SK-N-SH (cell line): Measurements from ENCODE around the gene HIPK4. TPM values are rescaled to one million over a fixed set of nuclear protein-coding genes. Genes with fewer than 3 reads are reported as not detected.

Experiments
- CTCF ChIA-PET: fragments of 300-600, 350-600 bp; formaldehyde crosslinking; extraction: SDS; loops from one replicate; lab custom pipeline; 2021; lab: Yijun Ruan, JAX
- POLR2A ChIA-PET: fragments of 350-600 bp; sonication (Branson Sonifier 250); formaldehyde crosslinking; extraction: SDS; loops from one replicate; lab custom pipeline; 2020; ENCODE audit warnings: antibody characterized with exemption, inconsistent platforms; lab: Yijun Ruan, JAX
- DNase-seq: peaks from one replicate; pipeline ENCODE4 v3.0.0; 2012
- H2AFZ ChIP-seq: fragments of 200-600 bp; sonication (generic); 2 replicates; pipeline ENCODE4 v1.8.1; 2016; ENCODE audit warnings: antibody characterized with exemption, mild to moderate bottlenecking, low read depth
- H3F3A ChIP-seq: fragments of 200-600 bp; sonication (generic); replicated peaks from 2 replicates; pipeline ENCODE3; 2016; ENCODE audit warnings: antibody characterized with exemption, mild to moderate bottlenecking; ENCODE audit not compliant: insufficient read depth
- H3K27ac ChIP-seq, 2 experiments: fragments of 200-500 bp in 1 of 2; fragments of 200-600 bp in 1 of 2; sonication (Bioruptor generic) in 1 of 2; sonication (generic), shearing (Covaris generic) in 1 of 2; 2 replicates each; pipeline versions ENCODE4 v1.5.1 to v1.6.1; 2014 to 2016; ENCODE audit warnings: low read depth in 2 of 2, inconsistent platforms in 1 of 2, low read length in 1 of 2, mild to moderate bottlenecking in 1 of 2, mixed read lengths in 1 of 2
- H3K27me3 ChIP-seq: fragments of 200-600 bp; sonication (generic), shearing (Covaris generic); 2 replicates; pipeline ENCODE4 v1.6.1; 2016; ENCODE audit warnings: mixed run types; ENCODE audit not compliant: insufficient read depth
- H3K36me3 ChIP-seq, 2 experiments: fragments of 200-500 bp in 1 of 2; fragments of 200-600 bp in 1 of 2; sonication (Bioruptor generic) in 1 of 2; sonication (generic) in 1 of 2; replicated peaks in 1 of 2; 2 replicates each; pipeline versions ENCODE3 to v1.5.1; 2014 to 2016; ENCODE audit warnings: low read length in 1 of 2, mild to moderate bottlenecking in 1 of 2; ENCODE audit not compliant: insufficient read depth in 2 of 2, control insufficient read depth in 1 of 2
- H3K4me1 ChIP-seq, 2 experiments: fragments of 200-500 bp in 1 of 2; fragments of 200-600 bp in 1 of 2; sonication (Bioruptor generic) in 1 of 2; sonication (generic), shearing (Covaris generic) in 1 of 2; 2 replicates each; pipeline versions ENCODE4 v1.5.1 to v1.6.1; 2014 to 2016; ENCODE audit warnings: low read depth in 1 of 2, low read length in 1 of 2, mixed run types in 1 of 2; ENCODE audit not compliant: insufficient read depth in 2 of 2, control insufficient read depth in 1 of 2
- H3K4me2 ChIP-seq: fragments of 200-600 bp; sonication (generic), shearing (Covaris generic); 2 replicates; pipeline ENCODE4 v1.6.1; 2017; ENCODE audit warnings: mixed run types
- H3K4me3 ChIP-seq, 2 experiments: fragments of 200-500 bp in 1 of 2; fragments of 200-600 bp in 1 of 2; sonication (Bioruptor generic) in 1 of 2; sonication (generic), shearing (Covaris generic) in 1 of 2; 2 replicates each; pipeline versions ENCODE4 v1.5.1 to v1.8.1; 2014 to 2016; ENCODE audit warnings: low read depth in 2 of 2, inconsistent platforms in 1 of 2, low read length in 1 of 2, mild to moderate bottlenecking in 1 of 2, mixed read lengths in 1 of 2, moderate library complexity in 1 of 2
- H3K79me2 ChIP-seq: fragments of 200-600 bp; sonication (generic); 2 replicates; pipeline ENCODE4 v1.8.1; 2017; ENCODE audit warnings: mild to moderate bottlenecking; ENCODE audit not compliant: insufficient read depth
- H3K9ac ChIP-seq: fragments of 200-600 bp; sonication (generic); 2 replicates; pipeline ENCODE4 v1.6.1; 2017; ENCODE audit warnings: mixed run types
- H3K9me2 ChIP-seq: fragments of 200-600 bp; sonication (generic); 2 replicates; pipeline ENCODE4 v1.6.1; 2017; ENCODE audit warnings: mixed run types
- H3K9me3 ChIP-seq: fragments of 200-600 bp; sonication (generic); 2 replicates; pipeline ENCODE4 v1.6.1; 2017; ENCODE audit warnings: mixed run types, mild to moderate bottlenecking, moderate library complexity
- H4K20me1 ChIP-seq: fragments of 200-600 bp; sonication (generic); 2 replicates; pipeline ENCODE4 v1.6.1; 2017; ENCODE audit warnings: mild to moderate bottlenecking, mixed run types; ENCODE audit not compliant: insufficient read depth
- PBX3 ChIP-seq: IDR thresholded peaks from 2 replicates; pipeline ENCODE4; 2012
- RCOR1 ChIP-seq: fragments of 150-350 bp; IDR thresholded peaks from 2 replicates; pipeline ENCODE4 v1.6.1; 2017; ENCODE audit warnings: antibody characterized with exemption, low read length
- TAF1 ChIP-seq: IDR thresholded peaks from 2 replicates; pipeline ENCODE4 v1.6.1; 2012; ENCODE audit warnings: low read depth, mild to moderate bottlenecking, low read length, moderate library complexity, borderline replicate concordance
- YY1 ChIP-seq: IDR thresholded peaks from 2 replicates; pipeline ENCODE4 v1.4.0; 2012; ENCODE audit warnings: low read depth, mild to moderate bottlenecking
- WGBS: methylation state at CpG from one replicate; pipeline ENCODE4 v1.1.6; 2017; ENCODE audit warnings: low lambda C conversion rate; 5-methylcytosine and 5-hydroxymethylcytosine counted together
- polyA plus RNA-seq, 3 experiments: library from polyadenylated mRNA; depleted of rRNA; stranded (reverse); fragments of >200 nt; gene quantifications; 2 replicates each; pipeline ENCODE4 v1.2.3, GENCODE V29; 2012
- TF ChIP-seq, protein P1 (sequence below): IDR thresholded peaks from 2 replicates; pipeline ENCODE4 v1.4.0; 2012; ENCODE audit warnings: low read depth, borderline replicate concordance

Gene HIPK4
- polyA plus RNA-seq, 1 of the 3 experiments (the other 2 are of a cell fraction), result 0.23 TPM

DNA sequence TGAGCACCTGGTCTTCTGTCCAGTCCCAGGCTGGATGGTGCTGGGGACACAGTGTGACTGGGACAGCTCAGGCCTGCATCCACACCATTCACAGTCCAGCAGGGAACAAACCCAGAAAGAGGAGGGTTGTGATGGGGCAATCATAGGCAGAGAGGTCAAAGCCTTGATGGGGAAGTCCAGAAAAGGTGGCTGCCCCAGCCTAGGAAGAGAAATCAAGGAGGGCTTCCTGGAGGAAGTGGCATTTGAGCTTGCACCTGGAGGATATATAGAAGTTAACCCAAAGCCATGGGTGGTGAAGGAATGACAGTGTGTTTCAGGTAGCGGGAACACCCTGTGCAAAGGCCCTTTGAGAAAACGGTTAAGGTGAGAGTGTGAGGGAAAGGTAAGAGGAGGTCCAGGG is 25.8 kb upstream of the HIPK4 start:
- POLR2A ChIA-PET, result no interaction called here

DNA sequence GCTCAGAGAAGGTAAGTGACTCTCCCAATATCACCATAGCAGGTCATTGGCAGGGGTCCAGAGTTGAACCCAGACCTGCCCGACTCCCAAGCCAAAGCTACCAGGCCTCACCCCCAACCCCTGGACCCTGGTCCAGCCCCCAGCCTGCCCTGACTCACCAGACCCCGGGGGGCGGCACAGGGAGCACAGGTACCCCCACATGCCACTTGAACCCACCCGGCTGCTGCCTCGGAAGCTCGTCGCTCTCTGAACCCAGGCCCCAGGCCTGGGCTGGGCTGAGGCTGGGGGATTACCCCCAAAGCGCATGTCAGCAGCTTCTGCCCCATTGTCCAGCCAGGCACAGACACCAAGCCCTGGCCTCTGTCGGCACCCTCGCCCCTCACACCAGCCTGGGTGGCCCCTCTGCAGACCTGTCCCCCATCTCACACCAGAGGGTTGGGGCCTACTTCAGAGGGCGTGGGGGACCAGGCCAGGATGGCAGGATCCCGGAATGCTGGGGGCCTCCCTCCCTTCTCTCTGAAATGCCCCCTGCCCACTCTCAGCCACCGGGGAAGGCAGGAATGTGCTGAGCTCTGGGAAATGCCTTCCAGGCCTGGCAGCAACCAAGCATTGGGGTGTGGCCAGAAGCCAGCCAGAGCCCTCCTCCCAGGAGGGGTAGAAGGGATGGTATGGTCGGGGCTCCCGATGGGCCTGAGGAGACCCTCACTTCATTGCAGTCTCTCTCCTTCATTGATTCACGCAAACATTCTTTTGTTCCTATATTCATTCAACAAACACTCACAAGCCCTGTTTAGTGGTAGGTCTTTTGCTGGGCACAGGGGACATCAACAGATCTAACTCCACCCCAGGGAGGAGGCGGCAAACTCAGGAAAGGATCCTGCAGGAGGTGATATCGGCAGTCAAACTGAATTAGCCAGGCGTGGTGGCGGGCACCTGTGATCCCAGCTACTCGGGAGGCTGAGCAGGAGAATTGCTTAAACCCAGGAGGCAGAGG is 24.9 kb upstream of the HIPK4 start:
- no peak for TF ChIP-seq PBX3
- TF ChIP-seq, protein P1, sequence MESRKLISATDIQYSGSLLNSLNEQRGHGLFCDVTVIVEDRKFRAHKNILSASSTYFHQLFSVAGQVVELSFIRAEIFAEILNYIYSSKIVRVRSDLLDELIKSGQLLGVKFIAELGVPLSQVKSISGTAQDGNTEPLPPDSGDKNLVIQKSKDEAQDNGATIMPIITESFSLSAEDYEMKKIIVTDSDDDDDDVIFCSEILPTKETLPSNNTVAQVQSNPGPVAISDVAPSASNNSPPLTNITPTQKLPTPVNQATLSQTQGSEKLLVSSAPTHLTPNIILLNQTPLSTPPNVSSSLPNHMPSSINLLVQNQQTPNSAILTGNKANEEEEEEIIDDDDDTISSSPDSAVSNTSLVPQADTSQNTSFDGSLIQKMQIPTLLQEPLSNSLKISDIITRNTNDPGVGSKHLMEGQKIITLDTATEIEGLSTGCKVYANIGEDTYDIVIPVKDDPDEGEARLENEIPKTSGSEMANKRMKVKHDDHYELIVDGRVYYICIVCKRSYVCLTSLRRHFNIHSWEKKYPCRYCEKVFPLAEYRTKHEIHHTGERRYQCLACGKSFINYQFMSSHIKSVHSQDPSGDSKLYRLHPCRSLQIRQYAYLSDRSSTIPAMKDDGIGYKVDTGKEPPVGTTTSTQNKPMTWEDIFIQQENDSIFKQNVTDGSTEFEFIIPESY, result no peak
- TF ChIP-seq TAF1, result no peak
- no peak for TF ChIP-seq RCOR1
- 82% methylated on average over 13 of the region's 21 CpGs for WGBS
- ChIA-PET CTCF (interaction anchor here (1.1 to 2.4 kb wide), 6 partner anchors 10 to 220 kb away, joined by 3 to 8 read pairs (median 5); partner anchors contain the start of gene SERTAD3), POLR2A (interaction anchor here (0.9 kb wide), 1 partner anchor 11 kb away, joined by 3 read pairs; no protein-coding TSS in a partner anchor)
- Histone ChIP-seq H3K4me3 (no peak overlapping the region), H3K27ac (no peak overlapping the region), H3K9me2 (no peaks in the 10 kb centered on the region), H3K9ac (no peak overlapping the region), H3K4me2 (no peak overlapping the region), H2AFZ (no peak overlapping the region), H3K4me1 (no peaks in the 10 kb centered on the region; a peak in 1 of 4 replicates), H4K20me1 (no peaks in the 10 kb centered on the region), H3K79me2 (no peaks in the 10 kb centered on the region), H3K9me3 (no peaks in the 10 kb centered on the region), H3F3A (peaks cover 9% of the 10 kb centered on the region), H3K36me3 (no peaks in the 10 kb centered on the region), H3K27me3 (no peaks in the 10 kb centered on the region)
- DNase-seq, result peak; percentile 12

More for the DNA sequence above, 25.8 kb upstream of the HIPK4 start:
- Histone ChIP-seq H3K9me2 (no peaks in the 10 kb centered on the region), H3K27me3 (no peaks in the 10 kb centered on the region), H3K27ac (no peak overlapping the region), H3K79me2 (no peaks in the 10 kb centered on the region), H3K4me3 (no peak overlapping the region), H3K4me2 (no peak overlapping the region), H2AFZ (no peak overlapping the region), H3K9me3 (no peaks in the 10 kb centered on the region), H3K36me3 (no peaks in the 10 kb centered on the region), H3K4me1 (no peaks in the 10 kb centered on the region; a peak in 1 of 4 replicates), H4K20me1 (no peaks in the 10 kb centered on the region), H3K9ac (no peak overlapping the region), H3F3A (peaks cover 12% of the 10 kb centered on the region)
- CTCF ChIA-PET, result interaction anchor here (1.1 to 2.2 kb wide), 4 partner anchors 9 to 111 kb away, joined by 3 to 7 read pairs (median 4); no protein-coding TSS in a partner anchor
- DNase-seq, result no peak
- whole genome bisulfite sequencing, result 93% methylated on average over 2 of the region's 2 CpGs
- no peak for TF ChIP-seq YY1
- TF ChIP-seq, protein P1, result no peak
